HG02970 (cell line): ENCODE measurements around the gene KHDC3L.

Source experiments
- ATAC-seq: cut with Tn5 transposase; IDR thresholded peaks from one replicate; pipeline ENCODE4 v1.9.1; 2021; ENCODE audit warnings: mild to moderate bottlenecking, moderate library complexity, moderate number of reproducible peaks; ENCODE audit not compliant: unreplicated experiment, low FRiP score

KHDC3L gene

DNA sequence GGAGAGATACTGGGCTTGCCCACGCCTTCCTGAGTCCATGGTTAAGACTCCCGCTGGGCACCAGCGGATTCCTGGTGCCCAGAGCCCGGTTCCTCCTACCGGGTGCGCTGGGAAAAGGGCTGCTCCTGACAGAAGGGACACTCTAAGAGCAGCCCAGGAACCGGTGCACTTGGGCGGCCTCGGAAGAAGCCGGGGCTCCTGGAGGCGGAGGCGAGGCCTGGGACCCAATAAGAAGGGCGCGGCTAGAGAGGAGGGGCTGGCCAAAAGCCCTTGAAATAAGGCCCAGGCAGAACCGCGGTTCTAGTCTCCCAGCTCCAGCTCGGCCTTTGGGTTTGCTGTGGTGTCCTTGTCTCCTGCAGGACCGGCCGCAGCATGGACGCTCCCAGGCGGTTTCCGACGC is at the start of gene KHDC3L:
Gene KHDC3L (plus strand): TSS at position 301 of the 400 bp plus-strand sequence. CDS start 72 bp downstream, at position 373.
- no peak for ATAC-seq

DNA sequence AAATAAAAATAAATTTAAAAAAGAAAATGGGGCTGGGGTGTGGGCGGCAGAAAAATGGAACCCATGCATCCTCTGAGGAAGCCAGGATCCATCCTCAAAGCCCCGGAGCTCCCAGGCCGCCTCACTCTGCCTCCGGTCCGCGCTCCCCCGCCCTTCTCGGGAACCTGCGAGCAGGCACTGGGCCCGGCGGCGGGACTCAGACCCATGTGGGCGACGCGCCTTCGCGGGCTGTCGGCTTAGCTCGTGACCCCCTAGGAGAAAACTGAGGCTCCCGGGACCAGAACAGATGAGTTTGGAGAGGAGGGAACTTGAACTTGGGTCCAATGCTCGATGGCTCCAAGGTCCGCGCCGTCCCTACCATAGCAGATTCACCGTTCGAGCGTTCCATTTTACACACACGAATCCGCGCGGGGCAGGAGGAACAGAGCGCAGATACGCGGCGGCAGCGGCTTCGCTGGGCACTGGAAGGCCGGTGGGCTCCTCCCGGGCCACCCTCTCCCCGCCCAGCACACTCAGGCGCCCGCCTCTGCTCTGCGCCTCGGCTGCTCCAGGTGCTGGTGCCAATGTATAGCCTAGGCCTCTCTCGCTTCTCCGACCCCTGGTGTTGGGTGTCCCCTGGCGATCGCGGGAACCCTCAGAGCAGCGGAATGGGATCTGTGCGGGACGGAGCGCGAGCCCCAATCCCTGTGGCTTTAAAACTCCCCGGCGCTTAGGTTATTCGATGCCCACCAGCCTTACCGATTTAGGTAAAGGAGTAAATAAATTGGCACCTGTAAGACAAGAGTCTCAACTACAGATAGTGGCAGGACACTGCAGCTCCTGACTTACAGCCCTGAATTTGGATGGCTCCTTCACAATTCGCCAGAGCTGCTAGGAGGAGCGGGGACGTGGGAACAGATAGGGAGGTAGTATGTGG is 47.6 kb upstream of the KHDC3L start:
- ATAC-seq = no peak

DNA sequence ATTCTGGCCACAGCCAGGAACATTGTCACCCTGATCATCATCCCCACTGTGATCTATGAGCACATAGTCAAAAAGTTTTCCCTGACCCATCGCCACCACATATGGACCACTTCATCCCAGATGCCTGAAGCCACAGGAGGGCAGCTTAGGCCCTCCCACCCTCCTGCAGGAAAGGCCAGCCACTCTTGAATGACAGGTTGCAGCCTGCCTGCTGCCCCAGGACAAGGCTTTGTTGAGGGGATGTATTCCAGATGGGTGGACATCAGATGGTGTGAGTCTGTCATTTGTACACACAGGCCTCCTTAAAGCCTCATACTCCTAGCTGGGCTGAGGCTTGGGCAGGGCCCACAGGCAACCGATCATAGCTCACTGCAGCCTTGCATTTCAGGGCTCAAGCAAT is 39.1 kb upstream of the KHDC3L start:
- no peak for ATAC-seq

DNA sequence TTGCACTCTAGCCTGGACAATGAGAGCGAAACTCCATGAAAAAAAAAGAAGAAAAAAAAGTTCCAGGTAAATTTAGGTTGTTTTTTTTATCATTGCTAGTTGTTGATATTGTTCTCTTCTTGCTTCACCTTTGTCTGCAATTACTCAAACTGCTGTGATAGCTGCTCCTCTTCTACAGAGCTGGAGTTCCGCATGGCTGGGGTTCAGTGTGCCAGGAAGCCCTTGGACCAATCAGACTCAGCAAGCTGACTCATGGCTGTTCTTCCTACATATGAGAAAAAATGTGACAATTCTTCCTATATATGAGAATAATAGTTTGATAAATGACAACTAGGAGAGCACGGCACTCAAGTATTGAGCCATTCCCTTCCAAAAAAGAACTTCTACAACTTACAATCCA is 36.8 kb upstream of the KHDC3L start:
- no peak for ATAC-seq

DNA sequence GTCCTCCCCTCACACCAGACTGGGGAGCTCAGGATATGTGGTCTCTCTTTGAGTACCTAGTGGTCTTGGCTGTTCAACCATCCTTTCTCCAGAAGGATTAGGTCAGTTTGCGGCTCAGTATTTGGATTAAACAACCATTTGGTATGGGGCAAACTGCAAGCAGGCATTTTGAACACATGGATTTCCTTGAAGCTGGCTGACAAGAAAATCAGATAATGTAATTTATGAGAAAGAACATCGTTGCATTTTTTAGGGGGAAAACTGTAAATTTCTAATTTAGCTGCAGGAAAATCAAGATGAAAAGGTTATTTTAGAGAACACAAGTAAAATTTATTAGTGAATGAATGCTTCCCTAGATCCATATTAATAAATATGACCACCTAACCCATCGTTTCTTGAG is 33.7 kb upstream of the KHDC3L start:
- ATAC-seq = no peak

DNA sequence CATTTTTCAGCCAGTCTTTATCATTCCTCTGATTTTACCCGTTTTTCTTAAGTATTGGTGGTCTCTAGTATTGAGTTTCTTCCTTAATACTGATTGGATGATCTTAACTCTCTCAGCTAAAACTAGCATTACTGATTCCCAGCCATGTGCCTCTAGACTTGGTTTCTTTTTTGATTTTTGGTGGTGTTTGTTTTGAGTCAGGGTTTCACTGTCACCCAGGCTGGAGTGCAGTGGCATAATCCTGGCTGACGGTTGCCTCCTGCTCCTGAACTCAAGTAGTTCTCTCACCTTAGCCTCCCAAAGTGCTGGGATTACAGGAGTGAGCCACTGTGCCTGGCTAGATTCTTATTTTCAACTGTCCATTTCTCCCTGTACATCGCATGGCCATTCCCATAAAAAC is 33.3 kb upstream of the KHDC3L start:
- ATAC-seq = no peak

DNA sequence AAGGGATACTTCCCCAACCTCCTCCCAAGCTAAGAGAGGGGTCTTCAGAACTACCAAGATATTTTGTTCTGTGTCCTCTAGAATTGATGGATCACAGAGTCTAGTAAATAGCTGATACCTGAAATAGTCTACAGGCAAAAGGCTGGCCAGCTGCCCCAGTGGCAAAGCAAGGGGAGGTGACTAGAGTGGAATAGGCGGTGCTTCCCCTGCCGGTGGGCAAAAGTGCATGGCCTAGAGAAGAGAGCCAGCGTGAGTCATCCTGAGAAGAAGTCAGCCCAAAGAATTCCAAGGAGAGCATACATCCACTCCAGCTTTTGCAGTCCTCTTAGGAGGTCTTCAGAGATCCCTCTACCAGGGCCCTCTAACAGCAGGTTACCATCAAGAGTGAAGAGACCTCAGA is 23.1 kb upstream of the KHDC3L start:
- ATAC-seq = no peak

DNA sequence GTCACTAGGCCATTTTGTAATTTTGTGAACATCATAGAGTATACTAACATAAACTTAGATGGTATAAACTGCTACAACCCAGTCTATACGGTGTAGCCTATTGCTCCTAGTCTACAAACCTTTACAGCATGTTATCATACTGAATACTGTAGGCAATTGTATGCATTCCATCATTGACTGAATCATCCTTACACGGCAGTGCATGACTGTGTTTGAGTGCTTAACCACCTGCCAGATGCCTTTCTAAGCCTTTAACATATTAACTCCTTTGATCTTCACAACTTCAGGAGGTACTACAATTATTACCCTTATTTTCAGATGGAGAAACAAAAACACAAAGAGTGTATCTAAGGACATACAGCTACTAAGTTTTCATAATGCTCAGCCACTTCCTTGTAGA is 22.4 kb upstream of the KHDC3L start:
- no peak for ATAC-seq

DNA sequence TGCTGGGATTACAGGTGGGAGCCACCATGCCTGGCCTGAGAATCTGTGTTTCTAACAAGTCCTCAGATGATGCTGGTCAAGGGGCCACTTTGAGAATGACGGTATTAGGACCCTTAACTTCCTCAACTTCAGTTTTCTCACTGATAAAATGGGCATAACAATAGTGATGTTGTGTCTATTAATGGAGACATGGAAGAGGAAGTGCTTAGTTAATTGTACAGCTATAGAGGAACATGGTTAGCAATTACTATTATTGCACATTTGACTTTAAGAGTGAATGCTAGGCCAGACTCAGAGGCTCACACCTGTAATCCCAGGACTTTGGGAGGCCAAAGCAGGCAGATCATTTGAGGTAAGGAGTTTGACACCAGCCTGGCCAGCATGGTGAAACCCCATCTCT is 21.1 kb upstream of the KHDC3L start:
- ATAC-seq = no peak

DNA sequence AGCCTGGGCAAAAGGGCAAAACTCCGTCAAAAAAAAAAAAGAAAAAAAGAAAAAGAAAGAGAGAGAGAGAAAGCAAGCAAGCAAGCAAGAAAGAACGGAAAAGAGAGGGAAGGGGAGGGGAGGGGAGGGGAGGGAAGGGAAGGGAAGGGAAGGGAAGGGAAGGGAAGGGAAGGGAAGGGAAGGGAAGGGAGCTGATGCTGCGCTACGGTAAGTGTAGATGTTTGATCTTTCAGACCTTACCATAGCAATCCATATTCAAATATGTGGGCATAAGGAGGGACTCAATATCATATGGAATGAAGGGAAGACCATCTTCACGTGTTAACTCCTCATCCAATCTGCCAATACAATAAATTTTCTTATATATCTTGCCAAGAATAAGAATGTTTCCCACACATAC is 20.3 kb upstream of the KHDC3L start:
- no peak for ATAC-seq

- no peak for ATAC-seq
These were observed 19.3 kb upstream of the KHDC3L start for GRCh38 chr6:73343164-73343563.

GRCh38 chr6:73348550-73349204 is 13.8 kb upstream of the KHDC3L start:
- no peak for ATAC-seq

GRCh38 chr6:73349311-73349710 is 13.1 kb upstream of the KHDC3L start:
- no peak for ATAC-seq

GRCh38 chr6:73353636-73354593 is 8.5 kb upstream of the KHDC3L start, which contains the start of gene DPPA5:
Gene DPPA5, minus strand, starts transcription at chr6:73354276. Its CDS starts 51 bp downstream, at chr6:73354225.
- ATAC-seq = no peak

DNA sequence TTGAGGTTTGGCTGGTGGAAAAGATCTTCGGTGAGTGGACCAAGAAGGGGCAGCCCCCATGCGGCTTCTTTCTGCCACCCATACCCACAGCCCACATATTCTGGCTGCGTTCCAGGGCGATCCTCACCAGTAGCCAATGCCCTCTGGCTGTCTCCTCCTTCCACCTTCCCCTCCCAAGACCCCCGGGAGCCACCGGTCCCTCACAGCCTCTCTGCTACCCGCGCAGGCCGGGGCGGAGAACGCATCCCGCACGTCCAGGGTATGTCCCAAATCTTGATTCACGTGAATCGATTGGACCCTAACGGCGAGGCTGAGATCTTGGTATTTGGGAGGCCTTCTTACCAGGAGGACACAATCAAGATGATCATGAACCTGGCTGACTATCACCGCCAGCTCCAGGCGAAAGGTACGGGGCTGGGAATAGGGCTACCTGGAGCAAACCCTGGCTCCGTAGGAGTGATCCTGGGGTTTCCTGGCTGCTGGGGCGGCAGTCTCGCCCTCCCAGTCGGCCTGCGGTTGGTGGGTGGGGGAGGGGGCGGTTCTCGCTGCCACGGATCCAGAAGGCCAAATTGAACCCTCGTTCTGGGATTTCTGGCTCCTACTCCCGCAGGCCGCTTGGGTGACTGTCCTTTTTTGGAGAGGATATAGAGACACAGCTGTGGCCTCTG is 545 bp downstream of the KHDC3L start:
- no peak for ATAC-seq

GRCh38 chr6:73363537-73363875 is 1.0 kb downstream of the KHDC3L start:
- no peak for ATAC-seq

GRCh38 chr6:73364121-73364520 is 1.7 kb downstream of the KHDC3L start:
- ATAC-seq = no peak

DNA sequence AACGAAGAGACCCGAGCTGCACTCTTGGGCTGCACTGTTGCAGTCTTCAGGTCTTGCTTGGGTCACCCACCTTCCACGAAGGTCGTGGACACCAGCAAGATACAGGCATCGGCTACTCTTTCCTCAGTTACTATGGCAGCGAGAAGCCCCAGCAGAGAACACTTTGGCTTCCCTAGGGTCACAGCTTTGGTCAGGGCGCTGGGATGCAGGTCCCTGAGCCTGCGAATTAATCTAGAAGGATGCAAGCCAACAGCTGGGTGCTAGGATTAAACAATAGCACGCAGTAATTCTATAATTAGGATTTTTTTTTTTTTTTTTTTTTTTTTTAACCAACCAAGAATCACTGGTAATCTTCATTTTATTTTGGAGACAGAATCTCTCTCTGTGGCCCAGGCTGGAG is 2.1 kb downstream of the KHDC3L start:
- no peak for ATAC-seq

- no peak for ATAC-seq
These were observed 5.4 kb downstream of the KHDC3L start for GRCh38 chr6:73367761-73368355.

DNA sequence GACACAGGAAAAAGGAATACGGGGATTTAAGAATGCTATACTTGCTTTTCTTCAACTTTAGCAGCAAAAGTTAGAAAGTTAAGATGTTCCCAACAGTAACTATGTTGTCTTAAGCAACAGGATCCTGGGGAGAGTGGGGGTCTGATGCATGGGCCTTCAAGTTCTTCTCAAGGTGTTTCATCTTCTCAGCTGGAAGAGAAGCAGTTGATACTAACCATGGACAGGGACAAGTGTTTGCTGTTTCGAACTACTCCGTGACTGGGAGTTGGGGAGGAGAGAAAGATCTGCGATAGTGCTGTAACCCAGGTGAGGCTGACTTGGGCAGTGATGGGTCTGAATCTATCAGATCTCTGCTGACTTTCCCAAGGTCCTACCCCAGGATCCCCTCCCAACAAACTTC is 6.2 kb downstream of the KHDC3L start:
- no peak for ATAC-seq
